Left ventricle myocardium superior (tissue), 1 donor: ENCODE data around the gene NOTCH2. TPM values are rescaled to one million over a fixed set of nuclear protein-coding genes. Genes with fewer than 3 reads are reported as not detected.
A peak's percentile ranks its signal among the peaks of the same experiment; 100 is the strongest.

ENCODE experiments used
- ATAC-seq: fragments of 200-7000 bp; cut with Tn5 transposase; one replicate; pipeline ENCODE4 v1.9.1; 2020; ENCODE audit warnings: mild to moderate bottlenecking, moderate library complexity
- DNase-seq: peaks from one replicate; pipeline ENCODE4 v3.0.0-alpha.2; 2020
- intact Hi-C: fragments of 100-400 bp; cut with micrococcal nuclease; formaldehyde crosslinking; loops from one replicate; pipeline ENCODE4 v1.11.0; 2022
- total RNA-seq: library from RNA; stranded (reverse); fragmentation: NEBNext Ultra II Directional; extraction: Animal tissue kit (Norgen Biotek cat#: 25700); gene quantifications from one replicate; pipeline ENCODE4 v1.2.1, GENCODE V29; 2021
- donor health status: DM: no; HTN: yes; CAD: no; lungs with severe emphysema.

The NOTCH2 gene
- total RNA-seq, 1 donor from 2014 or later = 15.6 TPM

DNA sequence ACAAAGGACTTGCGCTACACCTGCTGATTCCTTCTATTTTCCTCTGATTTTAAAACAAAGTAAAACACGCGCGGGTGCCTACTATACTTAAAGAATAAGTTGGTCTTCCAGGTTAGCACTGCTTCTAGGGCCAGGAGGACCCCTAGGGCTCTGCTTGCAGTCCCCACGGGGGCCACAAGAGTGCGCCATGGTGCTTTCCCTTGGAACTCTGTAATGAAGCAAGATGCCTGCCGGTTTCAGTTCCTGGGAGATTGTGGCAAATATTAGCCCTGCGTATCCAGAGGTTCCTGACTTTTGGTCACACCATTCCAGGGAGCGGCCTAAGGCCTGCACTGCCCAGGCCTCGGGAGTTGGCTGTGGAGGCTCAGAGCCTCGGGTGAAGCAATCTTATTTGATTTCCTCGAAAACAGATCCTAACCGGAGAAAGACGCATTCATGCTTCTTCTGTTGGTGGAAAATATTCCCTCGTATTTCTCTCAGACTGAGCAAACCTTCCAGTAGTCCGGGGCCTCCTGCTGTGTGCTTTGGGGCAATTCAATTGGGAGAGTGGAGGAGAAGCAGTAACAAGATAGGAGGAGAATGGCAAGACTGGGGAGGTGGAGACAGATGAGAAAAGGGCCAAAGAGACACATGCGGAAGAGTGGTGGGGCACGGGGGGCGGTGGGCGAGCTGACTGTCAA, 198.4 kb downstream of the NOTCH2 start:
- peak; percentile 83 for ATAC-seq
- intact Hi-C loops = no loop called here
- peak; percentile 85 for DNase-seq

DNA sequence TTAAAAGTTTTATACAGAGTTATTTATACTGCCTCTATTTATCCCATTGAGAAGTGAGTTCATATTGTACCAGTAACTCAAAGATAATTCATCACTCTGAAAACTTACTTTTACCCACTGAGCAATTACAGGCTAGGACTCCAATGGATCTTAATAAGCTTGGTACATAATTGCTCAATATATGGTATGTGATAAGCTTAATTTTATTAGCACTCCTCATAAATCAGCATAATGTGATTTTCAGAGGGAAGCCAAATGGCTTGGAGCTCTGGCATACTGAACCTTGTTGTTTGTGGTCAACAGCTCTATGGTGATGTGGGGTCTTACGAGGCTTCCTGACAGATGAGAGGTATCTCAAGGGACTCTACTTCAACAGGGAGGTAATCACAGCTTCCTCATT, 199.5 kb downstream of the NOTCH2 start:
- no peak for ATAC-seq
- no peak for DNase-seq
- intact Hi-C loops = no loop called here

DNA sequence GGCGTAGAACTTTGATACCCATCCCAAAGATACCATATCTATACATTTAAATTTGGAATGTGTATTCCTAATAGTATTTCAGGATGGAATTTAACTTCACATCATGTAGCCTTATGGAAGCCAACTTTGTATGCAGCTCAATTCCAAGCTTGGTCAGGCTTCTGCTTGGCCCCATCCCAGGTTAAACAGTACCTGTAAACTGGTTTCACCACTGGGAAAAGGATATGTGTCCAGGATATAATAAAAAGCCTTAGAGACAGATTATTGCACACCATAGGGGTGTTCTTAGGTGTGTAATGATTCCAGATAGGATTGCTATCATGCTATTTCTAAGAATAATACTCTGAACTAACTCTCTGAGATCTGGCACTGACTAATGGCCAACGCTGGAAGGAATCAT, 201.3 kb downstream of the NOTCH2 start:
- no peak for ATAC-seq
- intact Hi-C loops = no loop called here
- no peak for DNase-seq

DNA sequence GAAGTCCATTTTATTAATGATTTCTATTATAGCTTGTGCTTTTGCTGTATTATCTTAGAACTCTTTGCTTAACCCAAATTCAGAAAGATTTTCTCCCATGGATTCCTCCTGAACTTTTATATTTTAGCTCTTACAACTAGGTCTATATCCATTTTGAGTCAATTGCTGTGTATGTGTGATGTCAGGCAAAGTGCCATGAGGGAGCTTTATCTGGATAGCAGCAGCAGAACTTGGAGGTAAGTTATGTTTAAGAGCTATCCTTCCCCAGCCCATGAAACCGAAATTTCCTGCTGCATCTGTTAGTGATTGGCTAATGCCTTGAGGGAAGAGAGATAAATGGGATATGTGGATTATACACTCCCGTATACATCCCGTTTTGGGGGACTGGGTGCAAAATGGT, 203.0 kb downstream of the NOTCH2 start:
- ATAC-seq (no peak), DNase-seq (no peak)
- intact Hi-C loops = no loop called here

DNA sequence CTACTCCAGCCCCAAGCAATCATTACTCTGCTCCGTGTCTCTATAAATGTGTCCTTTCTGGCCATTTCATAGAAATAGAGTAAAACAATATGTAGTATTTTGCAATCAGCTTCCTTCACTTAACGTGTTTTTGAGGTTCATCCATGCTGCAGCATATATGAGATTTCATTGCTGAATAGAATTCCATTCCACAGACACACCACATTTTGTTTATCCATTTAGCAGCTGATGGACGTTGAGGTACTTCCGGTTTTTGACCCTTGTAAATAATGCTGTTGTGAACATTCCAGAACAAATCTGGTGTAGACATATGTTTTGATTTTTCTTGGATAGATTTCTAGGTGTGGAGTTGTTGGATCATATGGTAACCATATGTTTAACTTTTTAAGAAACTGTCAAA, 203.8 kb downstream of the NOTCH2 start:
- ATAC-seq = no peak
- no peak for DNase-seq
- intact Hi-C loops = no loop called here

DNA sequence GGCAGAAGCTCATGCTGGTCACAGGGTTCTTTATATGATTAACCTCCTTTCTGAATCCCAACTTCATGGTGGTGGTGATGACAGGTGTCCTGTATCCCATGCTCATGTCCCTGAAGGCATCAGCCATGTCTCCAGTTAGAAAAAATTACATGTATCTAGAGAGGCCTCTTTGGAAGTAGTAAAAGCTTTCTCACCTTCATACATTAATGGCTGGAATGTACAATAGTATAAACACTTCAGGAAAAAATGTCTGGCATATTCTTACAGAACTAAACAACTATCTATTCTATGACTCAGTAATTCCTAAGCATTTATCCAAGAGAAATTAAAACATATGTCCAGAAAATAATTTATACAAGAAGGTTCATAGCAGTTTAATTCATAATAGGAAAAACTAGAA, 207.2 kb downstream of the NOTCH2 start:
- intact Hi-C loops = no loop called here
- ATAC-seq (no peak), DNase-seq (no peak)

Other genes with a start within 250 kb of the NOTCH2 start
- not detected for gene ADAM30, start 173.1 kb downstream of the NOTCH2 start, total RNA-seq
- 14.0 TPM for gene SEC22B, start 106.9 kb upstream of the NOTCH2 start, total RNA-seq